ENCODE measurements around the gene SLC6A9.

Gene SLC6A9

GRCh38 chr1:43974443-43975248, 56.6 kb downstream of the SLC6A9 start, which contains the start of gene ATP6V0B:
Gene ATP6V0B (plus strand): TSS chr1:43974960. CDS start chr1:43975041, 81 bp downstream.
- Histone ChIP-seq H3K9ac (ENCODE audit: low read depth, low read length) (peak within 1 kb of the TSS; percentile 83), H3K27me3 (ENCODE audit: insufficient read depth, low read length) (no peaks in the 10 kb centered on the region), H3K27ac (ENCODE audit: low read depth, low read length) (peak within 1 kb of the TSS; percentile 88), H3K36me3 (ENCODE audit: insufficient read depth, low read length) (peaks cover 49% of the 10 kb centered on the region), H3K4me1 (ENCODE audit: insufficient read depth, low read length) (peaks cover 19% of the 10 kb centered on the region; the same call in 1 of the 2 replicates), H3K4me3 (ENCODE audit: low read length) (peak within 1 kb of the TSS; percentile 73), H3K9me3 (ENCODE audit: insufficient read depth, low read depth, low read length) (no peaks in the 10 kb centered on the region)
- under 1% methylated on average over 93 of the region's 93 CpGs for WGBS

- WGBS, result 40% methylated on average over 9 of the region's 9 CpGs
- no peak overlapping the region; the same call in 1 of the 2 replicates for H3K27ac ChIP-seq (ENCODE audit: low read depth, low read length)
- H3K27me3 ChIP-seq (ENCODE audit: insufficient read depth, low read length), result no peaks in the 10 kb centered on the region
- peak overlapping the region; percentile 83 for H3K9ac ChIP-seq (ENCODE audit: low read depth, low read length)
- peaks cover 19% of the 10 kb centered on the region; the same call in 1 of the 2 replicates for H3K4me1 ChIP-seq (ENCODE audit: insufficient read depth, low read length)
- H3K4me3 ChIP-seq (ENCODE audit: low read length), result peak overlapping the region; percentile 73
- H3K9me3 ChIP-seq (ENCODE audit: insufficient read depth, low read depth, low read length), result no peaks in the 10 kb centered on the region
- H3K36me3 ChIP-seq (ENCODE audit: insufficient read depth, low read length), result peaks cover 49% of the 10 kb centered on the region
Observed at GRCh38 chr1:43973981-43974442, 57.2 kb downstream of the SLC6A9 start.

GRCh38 chr1:43971336-43971980, 59.8 kb downstream of the SLC6A9 start:
- H3K4me3 ChIP-seq (ENCODE audit: low read length), result no peak overlapping the region
- H3K9ac ChIP-seq (ENCODE audit: low read depth, low read length), result no peak overlapping the region
- peaks cover 31% of the 10 kb centered on the region for H3K36me3 ChIP-seq (ENCODE audit: insufficient read depth, low read length)
- H3K9me3 ChIP-seq (ENCODE audit: insufficient read depth, low read depth, low read length), result no peaks in the 10 kb centered on the region
- no peaks in the 10 kb centered on the region for H3K27me3 ChIP-seq (ENCODE audit: insufficient read depth, low read length)
- WGBS, result 96% methylated on average over 17 of the region's 17 CpGs
- H3K27ac ChIP-seq (ENCODE audit: low read depth, low read length), result no peak overlapping the region
- peaks cover 14% of the 10 kb centered on the region; the same call in 1 of the 2 replicates for H3K4me1 ChIP-seq (ENCODE audit: insufficient read depth, low read length)

DNA sequence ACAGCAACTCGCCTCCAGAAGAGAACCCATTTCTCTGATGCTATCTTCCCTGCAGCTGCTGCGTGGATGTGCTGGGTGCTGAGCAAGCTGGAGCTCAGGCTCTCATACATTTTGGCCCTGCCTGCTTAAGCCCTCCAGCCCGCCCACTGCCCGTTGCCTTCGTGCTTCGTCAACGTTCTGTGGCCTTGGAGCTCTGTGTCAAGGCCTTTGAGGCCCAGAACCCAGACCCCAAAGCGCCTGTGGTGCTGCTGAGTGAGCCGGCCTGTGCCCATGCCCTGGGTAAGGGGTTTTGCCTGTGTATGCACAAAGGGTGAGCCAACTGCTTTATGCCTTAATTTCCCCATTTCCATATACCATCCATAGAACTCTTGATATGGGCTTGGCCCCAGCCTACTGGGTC, 60.4 kb downstream of the SLC6A9 start:
- Histone ChIP-seq H3K9ac (ENCODE audit: low read depth, low read length) (no peak overlapping the region), H3K27ac (ENCODE audit: low read depth, low read length) (no peak overlapping the region), H3K9me3 (ENCODE audit: insufficient read depth, low read depth, low read length) (no peaks in the 10 kb centered on the region), H3K36me3 (ENCODE audit: insufficient read depth, low read length) (peaks cover 26% of the 10 kb centered on the region), H3K4me1 (ENCODE audit: insufficient read depth, low read length) (peaks cover 12% of the 10 kb centered on the region; the same call in 1 of the 2 replicates), H3K27me3 (ENCODE audit: insufficient read depth, low read length) (no peaks in the 10 kb centered on the region), H3K4me3 (ENCODE audit: low read length) (peak overlapping the region; percentile 84)
- WGBS, result 96% methylated on average over 9 of the region's 9 CpGs

- H3K4me3 ChIP-seq (ENCODE audit: low read length), result peak overlapping the region; percentile 84
- H3K9ac ChIP-seq (ENCODE audit: low read depth, low read length), result peak overlapping the region; percentile 72
- H3K4me1 ChIP-seq (ENCODE audit: insufficient read depth, low read length), result 0 out of 2 replicates have a peak, but pooled peaks cover 9% of the 10 kb centered on the region
- WGBS, result 52% methylated on average over 5 of the region's 5 CpGs
- H3K27ac ChIP-seq (ENCODE audit: low read depth, low read length), result no peak overlapping the region
- H3K9me3 ChIP-seq (ENCODE audit: insufficient read depth, low read depth, low read length), result no peaks in the 10 kb centered on the region
- H3K36me3 ChIP-seq (ENCODE audit: insufficient read depth, low read length), result peaks cover 26% of the 10 kb centered on the region
- H3K27me3 ChIP-seq (ENCODE audit: insufficient read depth, low read length), result no peaks in the 10 kb centered on the region
Observed at GRCh38 chr1:43970502-43970901, 60.8 kb downstream of the SLC6A9 start.

GRCh38 chr1:43969746-43970466, 61.4 kb downstream of the SLC6A9 start, which contains the start of gene DPH2:
Gene DPH2 (plus strand): TSS chr1:43970010. CDS start chr1:43970176, 166 bp downstream.
- Histone ChIP-seq H3K4me1 (ENCODE audit: insufficient read depth, low read length) (0 out of 2 replicates have a peak, but pooled peaks cover 9% of the 10 kb centered on the region), H3K27me3 (ENCODE audit: insufficient read depth, low read length) (no peaks in the 10 kb centered on the region), H3K36me3 (ENCODE audit: insufficient read depth, low read length) (peaks cover 26% of the 10 kb centered on the region), H3K4me3 (ENCODE audit: low read length) (peak within 1 kb of the TSS; percentile 84), H3K9me3 (ENCODE audit: insufficient read depth, low read depth, low read length) (no peaks in the 10 kb centered on the region), H3K9ac (ENCODE audit: low read depth, low read length) (peak within 1 kb of the TSS; percentile 72), H3K27ac (ENCODE audit: low read depth, low read length) (no peak within 1 kb of the TSS)
- WGBS, result 2% methylated on average over 39 of the region's 47 CpGs

- Histone ChIP-seq H3K27ac (ENCODE audit: low read depth, low read length) (no peak overlapping the region), H3K4me1 (ENCODE audit: insufficient read depth, low read length) (0 out of 2 replicates have a peak, but pooled peaks cover 9% of the 10 kb centered on the region), H3K36me3 (ENCODE audit: insufficient read depth, low read length) (peaks cover 26% of the 10 kb centered on the region), H3K4me3 (ENCODE audit: low read length) (peak overlapping the region; percentile 34), H3K27me3 (ENCODE audit: insufficient read depth, low read length) (no peaks in the 10 kb centered on the region), H3K9me3 (ENCODE audit: insufficient read depth, low read depth, low read length) (no peaks in the 10 kb centered on the region), H3K9ac (ENCODE audit: low read depth, low read length) (no peak overlapping the region)
- WGBS, result 61% methylated on average over 7 of the region's 7 CpGs
Observed at GRCh38 chr1:43969416-43969745, 61.9 kb downstream of the SLC6A9 start.

DNA sequence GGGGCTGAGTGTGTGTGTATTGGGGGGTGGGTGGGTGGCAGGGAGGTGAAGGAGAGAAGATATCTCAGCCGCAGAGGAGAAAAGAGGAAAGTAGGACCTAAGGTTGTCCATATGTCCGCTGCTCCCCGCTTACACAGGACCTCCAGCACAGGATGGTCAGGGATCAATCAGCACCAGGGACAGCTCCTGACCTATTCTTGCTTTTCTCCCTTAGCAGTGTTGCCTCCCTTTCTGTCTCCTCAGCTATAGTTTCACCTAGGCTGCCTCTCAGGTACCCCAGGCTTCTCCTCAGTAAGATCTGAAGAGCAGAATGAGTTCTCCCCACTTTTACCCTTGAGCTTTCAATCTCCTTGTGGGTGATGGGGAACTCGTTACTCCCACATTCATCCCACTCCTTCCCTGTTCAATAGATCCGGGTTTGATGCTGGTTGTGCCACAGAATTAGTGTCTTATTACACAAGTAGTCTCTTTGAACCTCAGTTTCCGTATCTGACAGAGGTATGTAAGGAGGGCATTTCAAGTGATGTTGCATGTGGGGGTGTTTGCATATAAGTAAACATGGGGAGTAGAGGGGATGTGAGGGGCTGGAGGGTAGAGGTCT, 62.8 kb downstream of the SLC6A9 start:
- no peaks in the 10 kb centered on the region for H3K27me3 ChIP-seq (ENCODE audit: insufficient read depth, low read length)

DNA sequence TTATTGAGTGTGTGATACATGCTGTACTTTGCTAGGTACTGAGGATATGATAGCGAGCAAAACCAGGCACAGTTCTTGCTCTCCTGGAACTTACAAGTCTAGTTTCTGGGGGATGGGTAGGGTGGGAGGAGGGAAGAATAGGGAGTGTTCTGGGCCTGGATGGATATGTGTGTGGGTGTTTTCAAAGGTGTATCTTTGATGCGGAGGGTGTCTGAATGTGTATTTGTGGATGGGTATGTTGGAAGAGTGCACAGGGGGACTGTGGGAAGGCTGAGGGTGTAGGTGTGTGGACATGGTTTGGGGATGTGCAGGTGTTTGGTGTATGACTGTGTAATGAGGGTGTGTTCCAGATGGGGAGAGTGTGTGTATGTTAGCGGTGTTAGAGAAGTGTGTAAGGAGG, 65.9 kb downstream of the SLC6A9 start:
- Histone ChIP-seq H3K9ac (ENCODE audit: low read depth, low read length) (no peak overlapping the region), H3K4me1 (ENCODE audit: insufficient read depth, low read length) (no peaks in the 10 kb centered on the region), H3K9me3 (ENCODE audit: insufficient read depth, low read depth, low read length) (no peaks in the 10 kb centered on the region), H3K27ac (ENCODE audit: low read depth, low read length) (no peak overlapping the region), H3K4me3 (ENCODE audit: low read length) (no peak overlapping the region), H3K36me3 (ENCODE audit: insufficient read depth, low read length) (peaks cover 8% of the 10 kb centered on the region; the same call in 1 of the 2 replicates), H3K27me3 (ENCODE audit: insufficient read depth, low read length) (no peaks in the 10 kb centered on the region)
- 95% methylated on average over 2 of the region's 3 CpGs for WGBS

More for the DNA sequence above, 62.8 kb downstream of the SLC6A9 start:
- Histone ChIP-seq H3K27ac (ENCODE audit: low read depth, low read length) (no peak overlapping the region), H3K4me3 (ENCODE audit: low read length) (no peak overlapping the region), H3K9me3 (ENCODE audit: insufficient read depth, low read depth, low read length) (no peaks in the 10 kb centered on the region), H3K4me1 (ENCODE audit: insufficient read depth, low read length) (0 out of 2 replicates have a peak, but pooled peaks cover 5% of the 10 kb centered on the region), H3K9ac (ENCODE audit: low read depth, low read length) (no peak overlapping the region), H3K36me3 (ENCODE audit: insufficient read depth, low read length) (peaks cover 26% of the 10 kb centered on the region)
- 80% methylated on average over 5 of the region's 6 CpGs for WGBS

DNA sequence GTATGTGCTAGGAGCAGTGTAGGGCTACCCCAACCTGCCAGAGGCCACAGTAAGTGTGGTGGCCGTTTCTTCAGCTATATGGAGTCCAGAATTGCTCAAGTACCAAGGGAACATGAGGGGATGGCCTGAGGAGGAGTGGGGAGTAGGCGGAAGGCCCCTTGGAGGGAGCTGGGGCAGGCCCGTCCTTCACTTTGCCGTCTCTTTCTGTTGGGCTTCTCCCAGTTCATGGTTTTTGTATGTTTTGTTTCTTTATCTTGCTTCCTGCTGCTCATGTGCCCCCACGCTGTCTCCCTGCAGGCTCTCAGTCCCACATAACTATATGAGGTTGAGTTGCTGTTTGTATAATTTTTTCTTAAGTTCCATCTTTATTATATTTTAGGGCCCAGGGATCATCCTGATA, 67.4 kb downstream of the SLC6A9 start:
- no peak overlapping the region for H3K9ac ChIP-seq (ENCODE audit: low read depth, low read length)
- WGBS, result 89% methylated on average over 4 of the region's 5 CpGs
- H3K9me3 ChIP-seq (ENCODE audit: insufficient read depth, low read depth, low read length), result no peaks in the 10 kb centered on the region
- peaks cover 10% of the 10 kb centered on the region; the same call in 1 of the 2 replicates for H3K36me3 ChIP-seq (ENCODE audit: insufficient read depth, low read length)
- no peaks in the 10 kb centered on the region for H3K4me1 ChIP-seq (ENCODE audit: insufficient read depth, low read length)
- H3K27ac ChIP-seq (ENCODE audit: low read depth, low read length), result no peak overlapping the region
- no peak overlapping the region for H3K4me3 ChIP-seq (ENCODE audit: low read length)
- H3K27me3 ChIP-seq (ENCODE audit: insufficient read depth, low read length), result no peaks in the 10 kb centered on the region
